GM12801 (cell line): ENCODE measurements around the gene CLEC4G.

Experiments
- TF ChIP-seq, protein P1 (sequence below): IDR thresholded peaks from one replicate; pipeline ENCODE4 v1.5.1; 2011; ENCODE audit warnings: control low read depth; ENCODE audit not compliant: insufficient read length; ENCODE audit errors: extremely low read depth

The CLEC4G gene

DNA sequence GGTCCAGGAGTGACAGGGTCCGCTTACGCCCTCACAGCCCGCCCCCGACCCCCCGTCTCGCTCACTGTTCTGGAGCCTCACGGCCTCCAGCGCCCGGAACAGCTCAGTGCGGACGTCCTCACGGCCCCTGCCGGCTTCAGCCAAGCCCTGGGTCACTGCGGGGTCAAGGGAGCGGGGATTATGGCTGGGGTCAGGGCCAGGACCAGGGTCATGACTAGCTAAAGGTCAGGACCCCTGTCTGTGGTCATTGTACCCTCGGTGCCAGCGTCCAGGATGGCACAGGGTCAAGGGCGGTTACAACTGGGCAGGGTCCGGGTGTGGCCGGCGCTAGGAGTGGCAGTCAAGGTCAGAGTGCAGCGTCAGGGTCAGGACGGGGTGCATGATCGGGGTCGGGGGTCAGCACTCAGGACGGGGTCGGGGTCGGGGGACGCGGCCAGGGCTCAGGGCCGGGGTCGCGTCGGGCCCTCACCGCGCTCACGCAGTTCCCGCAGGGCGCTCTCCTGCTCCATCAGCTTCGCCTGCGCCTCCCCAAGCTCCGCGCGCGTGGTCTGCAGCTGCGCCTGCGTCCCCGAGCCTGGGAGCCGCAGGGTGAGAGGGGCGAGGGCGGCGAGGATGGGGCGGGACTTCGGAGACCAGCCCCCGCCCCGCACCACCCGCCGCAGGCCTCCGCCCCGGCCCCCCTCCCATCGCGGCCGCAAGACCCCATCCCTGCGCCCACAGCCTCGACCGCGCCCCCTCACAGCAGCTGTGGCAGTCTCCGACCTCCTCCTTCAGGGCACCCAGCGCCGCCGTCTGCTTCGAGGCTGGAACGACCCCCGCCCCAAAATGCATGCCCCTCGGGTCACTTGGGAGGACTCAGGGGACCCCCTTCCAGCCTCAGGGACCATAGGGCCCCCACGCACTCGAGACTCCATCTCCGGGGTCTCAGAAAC is 1.4 kb downstream of the CLEC4G start:
- TF ChIP-seq, protein P1, sequence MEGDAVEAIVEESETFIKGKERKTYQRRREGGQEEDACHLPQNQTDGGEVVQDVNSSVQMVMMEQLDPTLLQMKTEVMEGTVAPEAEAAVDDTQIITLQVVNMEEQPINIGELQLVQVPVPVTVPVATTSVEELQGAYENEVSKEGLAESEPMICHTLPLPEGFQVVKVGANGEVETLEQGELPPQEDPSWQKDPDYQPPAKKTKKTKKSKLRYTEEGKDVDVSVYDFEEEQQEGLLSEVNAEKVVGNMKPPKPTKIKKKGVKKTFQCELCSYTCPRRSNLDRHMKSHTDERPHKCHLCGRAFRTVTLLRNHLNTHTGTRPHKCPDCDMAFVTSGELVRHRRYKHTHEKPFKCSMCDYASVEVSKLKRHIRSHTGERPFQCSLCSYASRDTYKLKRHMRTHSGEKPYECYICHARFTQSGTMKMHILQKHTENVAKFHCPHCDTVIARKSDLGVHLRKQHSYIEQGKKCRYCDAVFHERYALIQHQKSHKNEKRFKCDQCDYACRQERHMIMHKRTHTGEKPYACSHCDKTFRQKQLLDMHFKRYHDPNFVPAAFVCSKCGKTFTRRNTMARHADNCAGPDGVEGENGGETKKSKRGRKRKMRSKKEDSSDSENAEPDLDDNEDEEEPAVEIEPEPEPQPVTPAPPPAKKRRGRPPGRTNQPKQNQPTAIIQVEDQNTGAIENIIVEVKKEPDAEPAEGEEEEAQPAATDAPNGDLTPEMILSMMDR, result no peak

DNA sequence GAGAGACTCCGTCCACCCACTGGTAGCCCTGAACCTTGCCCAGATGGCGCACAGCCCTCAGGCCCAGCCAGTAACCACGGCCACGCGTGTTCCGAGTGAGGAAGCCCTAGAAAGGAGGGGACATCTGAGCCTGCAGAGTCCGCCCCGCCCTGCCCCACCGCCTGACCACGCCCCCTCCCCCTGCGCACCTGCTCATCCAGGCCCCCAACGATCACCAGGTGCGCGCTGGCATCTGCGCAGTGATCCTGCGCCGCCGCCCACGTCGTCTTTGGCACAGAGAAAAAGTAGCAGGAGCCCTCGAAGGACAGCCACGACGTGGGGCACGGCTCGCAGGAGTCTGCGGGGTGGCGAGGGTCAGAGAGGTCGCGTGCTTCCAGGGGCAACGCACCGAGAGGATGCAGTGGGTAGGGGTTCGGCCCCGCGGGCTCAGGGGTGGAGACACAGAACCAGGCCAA is 2.1 kb downstream of the CLEC4G start:
- TF ChIP-seq, protein P1, result no peak

DNA sequence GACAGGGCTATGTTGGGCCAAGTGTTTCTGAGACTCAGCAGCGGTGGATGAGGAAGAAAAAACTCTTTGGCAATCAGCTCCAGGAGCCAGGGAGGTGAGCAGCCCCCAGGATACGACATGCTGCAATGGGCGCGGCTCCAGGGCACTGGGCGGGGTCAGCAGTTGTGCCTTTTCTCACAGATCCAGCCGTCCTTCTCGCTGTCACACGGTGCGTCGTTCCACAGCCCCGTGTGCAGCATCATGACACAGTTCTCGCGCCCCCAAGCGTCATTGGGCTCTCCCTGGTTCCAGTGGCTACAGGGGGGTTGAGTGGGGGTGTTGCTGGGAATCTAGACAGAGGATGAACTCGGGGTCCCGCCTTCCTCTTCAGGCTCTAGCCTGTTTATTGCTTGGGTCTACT is 2.7 kb downstream of the CLEC4G start:
- TF ChIP-seq, protein P1, result no peak

DNA sequence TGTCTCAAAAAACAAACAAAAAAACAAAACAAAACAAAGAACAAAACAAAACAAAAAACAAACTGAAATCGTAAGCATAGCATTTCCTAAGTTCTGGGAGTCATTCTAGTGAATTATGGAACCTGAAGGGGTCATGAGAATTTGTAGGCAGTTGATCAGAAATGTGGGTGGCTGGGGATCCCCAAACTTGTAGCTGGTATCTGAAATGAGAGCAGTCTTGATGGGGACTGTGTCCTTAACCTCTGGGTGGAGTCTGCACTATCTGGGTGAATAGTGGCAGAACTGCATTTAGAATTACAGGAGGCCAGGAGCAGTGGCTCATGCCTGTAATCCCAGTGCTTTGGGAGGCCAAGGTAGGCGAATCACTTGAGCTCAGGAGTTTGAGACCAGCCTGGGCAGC is 6.1 kb downstream of the CLEC4G start:
- TF ChIP-seq, protein P1, result no peak

DNA sequence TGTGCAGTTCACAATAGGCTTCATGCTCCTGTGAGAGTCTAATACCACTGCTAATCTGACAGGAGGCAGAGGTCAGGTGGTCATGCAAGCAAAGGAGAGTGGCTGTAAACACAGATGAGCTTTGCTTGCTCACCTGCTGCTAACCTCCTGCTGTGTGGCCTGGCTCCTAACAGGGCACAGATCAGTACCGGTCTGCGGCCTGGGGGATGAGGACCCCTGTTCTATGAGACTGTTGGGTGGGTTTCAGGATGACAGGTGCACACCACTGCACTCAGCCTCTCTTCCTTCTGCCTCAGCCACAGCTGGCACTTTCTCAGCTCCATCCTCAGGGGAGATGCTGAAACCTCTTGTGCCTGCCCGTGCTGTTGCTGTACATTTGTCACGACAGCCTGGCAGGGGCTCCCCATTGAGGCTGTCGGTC is 9.7 kb downstream of the CLEC4G start:
- TF ChIP-seq, protein P1, result no peak

DNA sequence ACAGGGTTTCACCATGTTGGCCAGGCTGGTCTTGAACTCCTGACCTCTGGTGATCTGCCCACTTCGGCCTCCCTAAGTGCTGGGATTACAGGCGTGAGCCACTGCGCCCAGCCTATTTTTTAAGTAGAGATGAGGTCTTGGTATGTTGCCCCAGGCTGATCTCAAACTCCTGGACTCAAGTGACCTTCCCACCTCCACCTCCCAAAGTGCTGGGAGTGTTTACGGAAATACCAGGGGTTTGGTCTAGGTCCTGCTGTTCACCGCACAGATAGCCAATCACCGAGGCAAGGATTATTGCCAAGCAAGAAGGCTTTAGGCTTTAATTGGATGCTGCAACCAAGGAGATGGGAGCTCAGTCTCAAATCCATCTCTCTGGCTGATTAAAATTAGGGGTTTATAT is 11.6 kb downstream of the CLEC4G start:
- TF ChIP-seq, protein P1, result no peak

DNA sequence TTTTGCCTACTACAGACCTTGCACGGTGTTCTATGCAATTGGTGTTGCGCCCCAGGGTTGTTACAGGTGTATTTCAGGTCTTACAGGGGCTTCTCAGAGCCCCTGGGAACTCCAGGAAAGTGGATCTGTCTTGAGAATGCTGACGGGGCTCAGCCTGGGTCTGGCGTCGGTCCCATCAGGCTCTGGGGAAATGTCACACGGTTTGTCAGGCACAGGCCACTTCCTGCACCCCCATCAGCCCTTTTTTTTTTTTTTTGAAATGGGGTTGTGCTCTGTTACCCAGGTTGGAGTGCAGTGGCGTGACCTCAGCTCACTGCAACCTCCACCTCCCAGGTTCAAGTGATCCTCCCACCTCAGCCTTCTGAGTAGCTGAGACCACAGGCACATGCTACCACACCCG is 13.2 kb downstream of the CLEC4G start:
- TF ChIP-seq, protein P1, result no peak
